ENCODE measurements around the gene MRM2. TPM values are rescaled to one million over a fixed set of nuclear protein-coding genes. Genes with fewer than 3 reads are reported as not detected.

MRM2 gene
- total RNA-seq (2014; rRNA removed; shearing (Covaris generic)): 42.9 and 48.8 TPM in 2 replicates

GRCh38 chr7:2241580-2242540 lies at the start of gene MRM2, which contains the start of gene NUDT1:
TSS of gene MRM2 (minus strand) at chr7:2242205. CDS start at chr7:2242169, 36 bp downstream.
TSS of gene NUDT1 (plus strand) at chr7:2242226. CDS start at chr7:2244575, 2,349 bp downstream.

DNA sequence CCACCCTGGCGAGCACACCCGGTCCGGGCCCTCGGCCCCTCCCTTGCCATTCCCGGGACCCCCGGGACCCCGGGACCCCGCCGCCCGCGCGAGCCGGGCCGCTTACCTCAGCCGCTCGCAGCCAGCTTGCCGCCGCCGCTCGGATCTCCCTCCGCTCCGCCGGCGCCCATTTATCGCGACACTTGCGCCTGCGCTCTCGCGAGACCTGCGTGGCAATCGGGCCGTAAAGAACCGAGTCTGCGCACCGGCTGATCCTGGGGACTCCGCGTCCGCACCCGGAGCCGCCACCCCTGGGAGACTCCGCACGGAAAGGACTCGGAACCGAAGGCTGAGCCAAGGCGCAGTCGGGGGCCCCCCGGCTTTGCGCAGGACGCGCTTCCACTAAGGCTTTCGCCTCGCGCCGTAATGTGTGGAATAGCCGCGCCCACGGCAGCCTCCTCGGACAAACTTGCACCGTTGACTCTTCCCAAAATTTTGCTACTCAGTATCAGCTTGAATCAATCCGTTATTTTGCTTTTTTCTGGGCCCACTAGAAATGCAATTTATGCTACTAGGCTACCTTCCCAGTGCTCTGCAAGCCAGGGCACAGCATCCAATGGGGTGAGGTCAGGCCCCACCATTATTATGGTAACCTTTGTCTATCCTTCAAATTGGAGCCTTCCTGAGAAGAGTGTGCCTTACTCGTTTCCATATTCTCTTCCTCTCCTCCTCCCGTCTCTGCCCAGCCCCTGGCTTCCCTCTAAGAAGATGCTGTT lies 9.1 kb downstream of the MRM2 start, which contains the start of gene MAD1L1:
MAD1L1 (minus strand) TSS at position 180 of the 755 bp plus-strand sequence. CDS start 2,812 bp downstream, outside the sequence.

Other genes starting within 250 kb of the MRM2 start
- gene MAD1L1, start 9.3 kb downstream of the MRM2 start, total RNA-seq (2014; rRNA removed; shearing (Covaris generic)): 71.4 and 81.7 TPM in 2 replicates
- 63.0 and 80.4 TPM in 2 replicates for gene NUDT1, start within 50 bp of the MRM2 start, total RNA-seq (2014; rRNA removed; shearing (Covaris generic))
- gene SNX8, start 72.2 kb upstream of the MRM2 start, total RNA-seq (2014; rRNA removed; shearing (Covaris generic)): 19.4 and 25.5 TPM in 2 replicates
- 338 and 368 TPM in 2 replicates for gene EIF3B, start 112.6 kb upstream of the MRM2 start, total RNA-seq (2014; rRNA removed; shearing (Covaris generic))
- 6.0 and 8.2 TPM in 2 replicates for gene CHST12, start 161.4 kb upstream of the MRM2 start, total RNA-seq (2014; rRNA removed; shearing (Covaris generic))
- gene GRIFIN, start 234.2 kb upstream of the MRM2 start, total RNA-seq (2014; rRNA removed; shearing (Covaris generic)): not detected in 2 replicates

Measured in A375 (cell line).